HepG2 (cell line): Measurements from ENCODE around the gene TP63.

Source experiments
- ATF7-NPFF ChIP-seq: sonication (generic); formaldehyde crosslinking; IDR thresholded peaks from 2 replicates; pipeline ENCODE4 v1.8.1; 2023; ENCODE audit warnings: mild to moderate bottlenecking, low read depth, missing genetic modification reagents, moderate library complexity
- EP300 ChIP-seq, 3 experiments: sonication (generic) in 1 of 3; formaldehyde crosslinking in 1 of 3; IDR thresholded peaks; 2 replicates each; pipeline versions ENCODE4 v1.5.1 to v1.6.1; 2011 to 2020; ENCODE audit warnings: low read depth in 2 of 3, low read length in 2 of 3, borderline replicate concordance in 1 of 3, improper control_type of control experiment in 1 of 3, mild to moderate bottlenecking in 1 of 3, missing genetic modification reagents in 1 of 3, moderate library complexity in 1 of 3
- POLR2AphosphoS5 ChIP-seq: IDR thresholded peaks from 2 replicates; pipeline ENCODE4 v1.6.1; 2012; ENCODE audit warnings: low read depth, low read length
- RAD21 ChIP-seq: fragments of 450-650 bp; formaldehyde crosslinking; IDR thresholded peaks from 2 replicates; pipeline ENCODE4 v1.5.0; 2020; ENCODE audit warnings: mild to moderate bottlenecking
- SMARCE1 ChIP-seq: fragments of 450-650 bp; IDR thresholded peaks from 2 replicates; pipeline ENCODE4 v1.6.1; 2017; ENCODE audit warnings: borderline replicate concordance
- ZFP36 ChIP-seq: fragments of 150-350 bp; IDR thresholded peaks from 2 replicates; pipeline ENCODE4 v1.6.1; 2018; ENCODE audit warnings: borderline replicate concordance, low read length, low read depth; ENCODE audit not compliant: partially characterized antibody
- ZNF747 ChIP-seq: sonication (generic); formaldehyde crosslinking; IDR thresholded peaks from 2 replicates; pipeline ENCODE4 v1.8.1; 2023; ENCODE audit warnings: missing genetic modification reagents, mild to moderate bottlenecking, borderline replicate concordance
- ZNF772 ChIP-seq: sonication (generic); formaldehyde crosslinking; IDR thresholded peaks from 2 replicates; pipeline ENCODE4 v1.5.0; 2020; ENCODE audit warnings: mild to moderate bottlenecking, missing genetic modification reagents
- TF ChIP-seq, protein P1 (sequence below): sonication (generic); formaldehyde crosslinking; IDR thresholded peaks from 2 replicates; pipeline ENCODE4 v1.5.1; 2020; ENCODE audit warnings: mild to moderate bottlenecking, moderate library complexity, missing genetic modification reagents
- TF ChIP-seq, protein P2 (sequence below): sonication (generic); formaldehyde crosslinking; IDR thresholded peaks from 2 replicates; pipeline ENCODE4 v1.5.0; 2020; ENCODE audit warnings: mild to moderate bottlenecking, missing genetic modification reagents, moderate library complexity

DNA sequence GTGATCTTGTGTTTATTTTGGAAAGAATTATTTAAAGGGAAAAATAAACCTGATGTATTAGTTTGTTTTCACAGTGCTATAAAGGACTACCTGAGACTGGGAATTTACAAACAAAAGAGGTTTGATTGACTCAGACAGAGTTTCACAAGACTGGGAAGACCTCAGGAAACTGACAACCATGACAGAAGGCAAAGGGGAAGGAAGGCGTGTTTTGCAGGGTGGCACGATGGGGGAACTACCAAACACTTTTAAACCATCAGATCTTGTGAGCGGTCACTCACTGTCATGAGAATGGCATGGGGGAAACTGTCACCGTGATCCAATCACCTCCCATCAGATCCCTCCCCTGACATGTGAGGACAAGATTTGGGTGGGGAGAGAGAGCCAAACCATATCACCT lies 87.0 kb downstream of the TP63 start:
- TF ChIP-seq ZNF772 (CRISPR knock-in tag) (no peak), ATF7-NPFF (CRISPR knock-in tag) (no peak), SMARCE1 (no peak), RAD21 (no peak), ZNF747 (CRISPR knock-in tag) (no peak), ZFP36 (no peak), EP300 (IDR thresholded peaks at IDR 0.05; ENCODE audit: low read depth in 2 of 2, low read length in 2 of 2) (no peak), EP300 (CRISPR knock-in tag; IDR thresholded peaks at IDR 0.05; ENCODE audit: borderline replicate concordance) (no peak), POLR2AphosphoS5 (no peak)
- TF ChIP-seq, protein P1, sequence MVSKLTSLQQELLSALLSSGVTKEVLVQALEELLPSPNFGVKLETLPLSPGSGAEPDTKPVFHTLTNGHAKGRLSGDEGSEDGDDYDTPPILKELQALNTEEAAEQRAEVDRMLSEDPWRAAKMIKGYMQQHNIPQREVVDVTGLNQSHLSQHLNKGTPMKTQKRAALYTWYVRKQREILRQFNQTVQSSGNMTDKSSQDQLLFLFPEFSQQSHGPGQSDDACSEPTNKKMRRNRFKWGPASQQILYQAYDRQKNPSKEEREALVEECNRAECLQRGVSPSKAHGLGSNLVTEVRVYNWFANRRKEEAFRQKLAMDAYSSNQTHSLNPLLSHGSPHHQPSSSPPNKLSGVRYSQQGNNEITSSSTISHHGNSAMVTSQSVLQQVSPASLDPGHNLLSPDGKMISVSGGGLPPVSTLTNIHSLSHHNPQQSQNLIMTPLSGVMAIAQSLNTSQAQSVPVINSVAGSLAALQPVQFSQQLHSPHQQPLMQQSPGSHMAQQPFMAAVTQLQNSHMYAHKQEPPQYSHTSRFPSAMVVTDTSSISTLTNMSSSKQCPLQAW (CRISPR knock-in tag): no peak
- TF ChIP-seq, protein P2, sequence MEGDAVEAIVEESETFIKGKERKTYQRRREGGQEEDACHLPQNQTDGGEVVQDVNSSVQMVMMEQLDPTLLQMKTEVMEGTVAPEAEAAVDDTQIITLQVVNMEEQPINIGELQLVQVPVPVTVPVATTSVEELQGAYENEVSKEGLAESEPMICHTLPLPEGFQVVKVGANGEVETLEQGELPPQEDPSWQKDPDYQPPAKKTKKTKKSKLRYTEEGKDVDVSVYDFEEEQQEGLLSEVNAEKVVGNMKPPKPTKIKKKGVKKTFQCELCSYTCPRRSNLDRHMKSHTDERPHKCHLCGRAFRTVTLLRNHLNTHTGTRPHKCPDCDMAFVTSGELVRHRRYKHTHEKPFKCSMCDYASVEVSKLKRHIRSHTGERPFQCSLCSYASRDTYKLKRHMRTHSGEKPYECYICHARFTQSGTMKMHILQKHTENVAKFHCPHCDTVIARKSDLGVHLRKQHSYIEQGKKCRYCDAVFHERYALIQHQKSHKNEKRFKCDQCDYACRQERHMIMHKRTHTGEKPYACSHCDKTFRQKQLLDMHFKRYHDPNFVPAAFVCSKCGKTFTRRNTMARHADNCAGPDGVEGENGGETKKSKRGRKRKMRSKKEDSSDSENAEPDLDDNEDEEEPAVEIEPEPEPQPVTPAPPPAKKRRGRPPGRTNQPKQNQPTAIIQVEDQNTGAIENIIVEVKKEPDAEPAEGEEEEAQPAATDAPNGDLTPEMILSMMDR: no peak
